ENCODE data around the gene GFI1B. TPM values are rescaled to one million over a fixed set of nuclear protein-coding genes. Genes with fewer than 3 reads are reported as not detected.

The GFI1B gene
- total RNA-seq, 4 donors from 2014 or later, result 0.13 to 0.38 TPM; not detected in 2

DNA sequence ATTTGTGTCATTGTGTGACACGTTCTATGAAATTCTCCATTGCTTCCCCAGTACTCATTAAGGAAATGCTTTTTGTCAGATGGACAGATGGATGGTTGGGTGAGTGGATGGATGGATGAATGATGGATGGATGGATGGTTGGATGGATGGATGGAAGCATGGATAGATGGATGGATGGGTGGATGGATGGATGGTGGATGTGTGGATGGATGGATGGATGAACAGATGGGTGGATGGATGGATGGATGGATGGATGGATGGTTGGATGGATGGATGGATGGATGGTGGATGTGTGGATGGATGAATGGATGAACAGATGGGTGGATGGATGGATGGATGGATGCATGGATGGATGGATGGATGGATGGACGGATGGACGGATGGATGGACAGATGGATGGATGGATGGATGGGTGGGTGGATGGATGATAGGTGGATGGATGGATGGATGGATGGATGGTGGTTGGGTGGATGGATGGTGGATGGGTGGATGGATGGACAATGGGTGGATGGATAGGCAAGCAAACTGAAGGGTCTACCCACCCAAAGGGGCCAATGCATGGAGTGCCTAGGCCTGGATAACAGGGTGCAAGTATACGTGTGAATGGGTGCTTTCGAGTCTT, 28.3 kb downstream of the GFI1B start:
- intact Hi-C loops (cut with DNase I; ENCODE audit: low total_unique reads), result no loop called here
- no peak for TF ChIP-seq POLR2A (IDR thresholded peaks at IDR 0.05)
- TF ChIP-seq CTCF (IDR thresholded peaks at IDR 0.05), result no peak
- DNase-seq (ENCODE audit: low spot score in 2 of 2), result no peak
- WGBS, 2 donors, result 78 to 87% methylated on average over 5 of the region's 5 CpGs
- no peak overlapping the region for H3K4me3 ChIP-seq (ENCODE audit: low read depth, poor library complexity, severe bottlenecking)

DNA sequence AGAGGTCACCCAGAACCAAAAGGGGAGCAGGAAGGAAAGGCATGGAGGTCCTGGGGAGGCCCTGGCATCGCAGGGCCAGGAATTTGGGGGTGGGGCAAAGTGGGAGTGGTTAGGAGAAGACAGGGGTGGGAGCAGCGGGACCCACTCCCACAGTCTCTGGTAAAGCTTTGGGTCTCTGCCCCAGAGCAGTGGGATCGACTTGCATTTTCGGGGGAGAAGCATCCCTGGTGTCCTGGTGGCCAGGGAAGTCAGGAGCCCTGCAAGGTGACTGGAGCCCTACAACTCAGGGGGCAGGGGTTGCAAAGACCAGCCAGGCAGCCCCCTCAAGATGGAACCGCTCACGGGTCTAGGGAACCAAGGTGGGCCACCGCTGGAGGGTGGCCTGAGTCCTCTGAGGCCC, 29.9 kb downstream of the GFI1B start:
- 81 to 85% methylated on average over 6 to 7 of the region's 7 CpGs for WGBS, 2 donors
- no peak for TF ChIP-seq POLR2A (IDR thresholded peaks at IDR 0.05)
- no peak for TF ChIP-seq CTCF (IDR thresholded peaks at IDR 0.05)
- intact Hi-C loops (cut with DNase I; ENCODE audit: low total_unique reads), result no loop called here

GRCh38 chr9:133008824-133009223, 30.3 kb downstream of the GFI1B start:
- DNase-seq (ENCODE audit: low spot score in 2 of 2), result no peak
- WGBS, 2 donors, result 70 to 77% methylated on average over 2 of the region's 2 CpGs
- intact Hi-C loops (cut with DNase I; ENCODE audit: low total_unique reads), result no loop called here
- no peak overlapping the region for H3K4me3 ChIP-seq (ENCODE audit: low read depth, poor library complexity, severe bottlenecking)
- TF ChIP-seq CTCF (IDR thresholded peaks at IDR 0.05) (no peak), POLR2A (IDR thresholded peaks at IDR 0.05) (no peak)

More for the DNA sequence above, 29.9 kb downstream of the GFI1B start:
- H3K4me3 ChIP-seq (ENCODE audit: low read depth, poor library complexity, severe bottlenecking), result no peak overlapping the region
- DNase-seq (ENCODE audit: low spot score in 2 of 2), result no peak

GRCh38 chr9:133009906-133010582, 31.6 kb downstream of the GFI1B start:
- intact Hi-C loops (cut with DNase I; ENCODE audit: low total_unique reads), result no loop called here
- TF ChIP-seq POLR2A (IDR thresholded peaks at IDR 0.05) (no peak), CTCF (IDR thresholded peaks at IDR 0.05) (no peak)
- no peak for DNase-seq (ENCODE audit: low spot score in 2 of 2)
- 72 to 80% methylated on average over 5 of the region's 5 CpGs for WGBS, 2 donors
- no peak overlapping the region for H3K4me3 ChIP-seq (ENCODE audit: low read depth, poor library complexity, severe bottlenecking)

DNA sequence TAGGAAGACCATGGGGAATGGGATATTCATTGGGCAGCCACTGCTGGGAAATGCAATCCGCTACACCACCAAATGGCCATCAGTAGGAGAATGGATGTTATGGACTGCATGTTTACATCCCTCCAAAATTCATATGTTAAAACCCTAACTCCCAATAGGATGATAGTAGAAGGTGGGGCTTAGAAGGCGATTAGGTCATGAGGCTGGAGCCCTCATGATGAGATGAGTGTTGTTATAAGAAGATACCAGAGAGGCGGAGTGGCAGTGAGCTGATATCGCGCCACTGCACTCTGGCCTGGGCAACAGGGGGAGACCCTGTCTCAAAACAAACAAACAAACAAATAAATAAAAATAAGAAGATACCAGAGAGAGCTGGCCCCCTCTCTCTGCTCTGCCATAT, 36.2 kb downstream of the GFI1B start:
- no peak overlapping the region for H3K4me3 ChIP-seq (ENCODE audit: low read depth, poor library complexity, severe bottlenecking)
- no peak for TF ChIP-seq CTCF (IDR thresholded peaks at IDR 0.05)
- TF ChIP-seq POLR2A (IDR thresholded peaks at IDR 0.05), result no peak
- WGBS, 2 donors, result 86% methylated on average over 5 of the region's 5 CpGs
- intact Hi-C loops (cut with DNase I; ENCODE audit: low total_unique reads), result no loop called here
- no peak for DNase-seq (ENCODE audit: low spot score in 2 of 2)

Data from lower leg skin (tissue), 4 donors.